Uterus (tissue), 4 donors: ENCODE data around the gene NOS1AP. TPM values are rescaled to one million over a fixed set of nuclear protein-coding genes. Genes with fewer than 3 reads are reported as not detected.

Experiments used
- DNase-seq, 2 donors: peaks; one replicate each; pipeline ENCODE4 v3.0.0-alpha.2; 2019 to 2020
- H3K27ac ChIP-seq, 2 donors: fragments of 200-600 bp; sonication (generic); 1 replicate in 1 of 2; 2 replicates in 1 of 2; pipeline ENCODE4 v1.5.1; 2016 to 2018
- H3K27me3 ChIP-seq, 2 donors: fragments of 200-600 bp; sonication (generic); one replicate each; pipeline ENCODE4 v1.5.1; 2018 to 2019; ENCODE audit warnings: control low read depth in 1 of 2
- H3K36me3 ChIP-seq, 2 donors: fragments of 200-600 bp; sonication (generic); one replicate each; pipeline ENCODE4 v1.5.1; 2019; ENCODE audit warnings: control low read depth in 1 of 2
- H3K4me1 ChIP-seq, 2 donors: fragments of 200-600 bp; sonication (generic); one replicate each; pipeline ENCODE4 v1.5.1; 2018 to 2019; ENCODE audit warnings: control low read depth in 1 of 2
- H3K4me3 ChIP-seq, 2 donors: fragments of 200-600 bp; sonication (generic); 1 replicate in 1 of 2; 2 replicates in 1 of 2; pipeline ENCODE4 v1.5.1; 2018 to 2019; ENCODE audit warnings: mild to moderate bottlenecking in 1 of 2
- H3K9me3 ChIP-seq, 2 donors: fragments of 200-600 bp; sonication (generic); one replicate each; pipeline ENCODE4 v1.5.1; 2019; ENCODE audit warnings: control low read depth in 1 of 2
- CTCF ChIP-seq, 4 experiments: fragments of 200-600 bp in 2 of 4; fragments of 450-650 bp in 2 of 4; sonication (generic) in 2 of 4; IDR thresholded peaks; one replicate each; pipeline ENCODE4 v1.5.1; 2016 to 2019; ENCODE audit warnings: antibody characterized with exemption in 4 of 4, mild to moderate bottlenecking in 2 of 4, moderate library complexity in 1 of 4
- POLR2A ChIP-seq, 2 donors: fragments of 450-650 bp; IDR thresholded peaks; one replicate each; pipeline ENCODE4 v1.6.1; 2016; ENCODE audit warnings: antibody characterized with exemption in 2 of 2, mild to moderate bottlenecking in 1 of 2, moderate library complexity in 1 of 2
- intact Hi-C: fragments of 100-400 bp; cut with DNase I; formaldehyde crosslinking; loops from one replicate; pipeline ENCODE4 v1.15.1; 2023; ENCODE audit warnings: low total_unique reads
- total RNA-seq, 4 donors: library from RNA; depleted of rRNA in 3 of 4; stranded (reverse); fragments of >200 nt in 3 of 4; gene quantifications; one replicate each; pipeline versions ENCODE4 v1.1.0 to v1.2.4, GENCODE V29; 2014 to 2023
- donor health status: DM: yes; HTN: yes; CAD: no.

NOS1AP gene
- total RNA-seq, 4 donors from 2014 or later: under 0.01 to 5.3 (median 1.9) TPM; not detected in 1

- H3K36me3 ChIP-seq: no peaks in the 10 kb centered on the region
Measured at GRCh38 chr1:162145966-162146696, 76.6 kb downstream of the NOS1AP start.

GRCh38 chr1:162147760-162148159 is 78.3 kb downstream of the NOS1AP start:
- Histone ChIP-seq H3K4me1 (no peaks in the 10 kb centered on the region), H3K27ac (no peak overlapping the region), H3K9me3 (no peaks in the 10 kb centered on the region), H3K4me3 (no peak overlapping the region), H3K27me3 (no peaks in the 10 kb centered on the region), H3K36me3 (no peaks in the 10 kb centered on the region)
- TF ChIP-seq POLR2A (IDR thresholded peaks at IDR 0.05) (no peak), CTCF (IDR thresholded peaks at IDR 0.05) (no peak)
- intact Hi-C loops: no loop called here
- no peak for DNase-seq

More at GRCh38 chr1:162145966-162146696, 76.6 kb downstream of the NOS1AP start:
- intact Hi-C loops: no loop called here
- Histone ChIP-seq H3K27me3 (no peaks in the 10 kb centered on the region), H3K27ac (no peak overlapping the region), H3K9me3 (no peaks in the 10 kb centered on the region), H3K4me3 (no peak overlapping the region), H3K4me1 (no peaks in the 10 kb centered on the region)
- TF ChIP-seq POLR2A (IDR thresholded peaks at IDR 0.05): no peak
- no peak for DNase-seq

- DNase-seq: no peak
- intact Hi-C loops: no loop called here
- H3K36me3 ChIP-seq: no peaks in the 10 kb centered on the region
- H3K4me3 ChIP-seq: no peak overlapping the region
- no peaks in the 10 kb centered on the region for H3K27me3 ChIP-seq
- no peaks in the 10 kb centered on the region for H3K4me1 ChIP-seq
- TF ChIP-seq POLR2A (IDR thresholded peaks at IDR 0.05): no peak
- H3K27ac ChIP-seq: no peak overlapping the region
- H3K9me3 ChIP-seq: no peaks in the 10 kb centered on the region
Measured at GRCh38 chr1:162150112-162150511, 80.6 kb downstream of the NOS1AP start.

- Histone ChIP-seq H3K9me3 (no peaks in the 10 kb centered on the region), H3K36me3 (no peaks in the 10 kb centered on the region), H3K4me1 (no peaks in the 10 kb centered on the region), H3K4me3 (no peak overlapping the region), H3K27ac (no peak overlapping the region), H3K27me3 (no peaks in the 10 kb centered on the region)
- intact Hi-C loops: no loop called here
- no peak for TF ChIP-seq POLR2A (IDR thresholded peaks at IDR 0.05)
- TF ChIP-seq CTCF (IDR thresholded peaks at IDR 0.05): no peak
- DNase-seq: no peak
Measured at GRCh38 chr1:162151900-162152829, 82.7 kb downstream of the NOS1AP start.

- Histone ChIP-seq H3K4me3 (no peak overlapping the region), H3K4me1 (no peaks in the 10 kb centered on the region), H3K9me3 (no peaks in the 10 kb centered on the region), H3K27me3 (no peaks in the 10 kb centered on the region), H3K27ac (no peak overlapping the region), H3K36me3 (no peaks in the 10 kb centered on the region)
- intact Hi-C loops: no loop called here
- DNase-seq: no peak
- TF ChIP-seq CTCF (IDR thresholded peaks at IDR 0.05) (no peak), POLR2A (IDR thresholded peaks at IDR 0.05) (no peak)
Measured at GRCh38 chr1:162153374-162153773, 83.9 kb downstream of the NOS1AP start.

- intact Hi-C loops: no loop called here
- Histone ChIP-seq H3K36me3 (no peaks in the 10 kb centered on the region), H3K27me3 (no peaks in the 10 kb centered on the region), H3K9me3 (no peaks in the 10 kb centered on the region), H3K27ac (no peak overlapping the region), H3K4me1 (no peaks in the 10 kb centered on the region), H3K4me3 (no peak overlapping the region)
- TF ChIP-seq CTCF (IDR thresholded peaks at IDR 0.05): no peak
- no peak for TF ChIP-seq POLR2A (IDR thresholded peaks at IDR 0.05)
- DNase-seq: no peak
Measured at GRCh38 chr1:162157469-162157868, 88.0 kb downstream of the NOS1AP start.
